ENCODE measurements around the gene EIF4A3. TPM values are rescaled to one million over a fixed set of nuclear protein-coding genes. Genes with fewer than 3 reads are reported as not detected.

The EIF4A3 gene
- total and polyA plus RNA-seq, 9 donors = 71.2 to 114 (median 87.8) TPM

DNA sequence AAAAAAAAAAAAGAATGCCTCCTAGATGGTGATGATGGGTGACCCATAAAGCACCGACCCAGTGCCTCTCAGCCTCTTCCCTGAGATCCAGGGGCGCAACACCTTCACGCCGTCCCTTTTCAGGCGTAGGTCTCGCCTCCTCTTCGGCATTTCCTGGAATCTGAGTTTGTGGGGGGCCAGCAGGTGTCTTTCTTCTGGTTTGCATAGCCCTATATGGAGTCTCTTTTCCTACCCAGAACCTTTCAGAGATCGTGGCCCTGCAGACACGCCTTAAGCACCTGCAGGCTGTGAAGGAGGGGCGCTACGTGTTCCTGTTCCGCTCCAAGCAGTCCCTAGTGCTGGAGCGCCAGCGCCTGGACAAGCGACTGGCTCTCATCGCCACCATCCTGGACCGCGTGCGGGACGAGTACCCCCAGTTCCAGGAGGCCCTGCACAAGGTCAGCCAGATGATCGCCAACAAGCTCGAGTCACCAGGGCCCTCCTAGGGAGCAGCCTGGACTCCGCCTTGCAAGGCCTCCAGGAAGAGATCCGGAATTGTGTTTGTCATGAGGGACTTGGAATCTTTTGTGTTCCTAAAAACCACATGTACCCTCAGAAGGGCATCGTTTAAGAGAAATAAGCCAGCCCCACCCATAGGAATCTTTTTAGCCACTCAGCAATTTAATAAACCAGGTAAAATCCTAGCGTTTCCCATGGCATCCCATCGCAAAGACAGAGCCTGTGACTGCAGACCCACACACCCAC, 47.5 kb downstream of the EIF4A3 start:
- WGBS, 3 donors = 89 to 92% (median 90%) methylated on average over 27 of the region's 27 CpGs
- Histone ChIP-seq H3K9me3 (no peaks in the 10 kb centered on the region), H3K27me3 (no peaks in the 10 kb centered on the region), H3K27ac (no peak overlapping the region), H3K4me1 (ENCODE audit: insufficient read depth) (peaks cover 2% of the 10 kb centered on the region), H3K36me3 (no peaks in the 10 kb centered on the region), H3K4me3 (no peak overlapping the region)
- TF ChIP-seq EP300 (IDR thresholded peaks at IDR 0.05) = no peak
- no peak for TF ChIP-seq POLR2A (IDR thresholded peaks at IDR 0.05)
- TF ChIP-seq CTCF (IDR thresholded peaks at IDR 0.05) = no peak
- DNase-seq = peak in 2 of 5 donors; percentile 15 to 33
- intact Hi-C loops (cut with DNase I) = loop anchor here in 1 of 4 donors (5.0 kb wide), 1 partner anchor 48 kb away; the partner anchor contains the start of gene EIF4A3

GRCh38 chr17:80097844-80098691, 48.9 kb downstream of the EIF4A3 start:
- WGBS, 3 donors = 92% methylated on average over 23 of the region's 23 CpGs

GRCh38 chr17:80097127-80097621, 49.8 kb downstream of the EIF4A3 start:
- TF ChIP-seq POLR2A (IDR thresholded peaks at IDR 0.05) (no peak), CTCF (IDR thresholded peaks at IDR 0.05) (no peak), EP300 (IDR thresholded peaks at IDR 0.05) (no peak)
- Histone ChIP-seq H3K27ac (no peak overlapping the region), H3K4me1 (ENCODE audit: insufficient read depth) (no peaks in the 10 kb centered on the region), H3K27me3 (no peaks in the 10 kb centered on the region), H3K9me3 (no peaks in the 10 kb centered on the region), H3K4me3 (no peak overlapping the region), H3K36me3 (no peaks in the 10 kb centered on the region)
- WGBS, 3 donors = 86 to 90% (median 88%) methylated on average over 17 of the region's 17 CpGs
- peak in 1 of 5 donors; percentile 14 for DNase-seq
- intact Hi-C loops (cut with DNase I) = no loop called here

More at GRCh38 chr17:80097844-80098691, 48.9 kb downstream of the EIF4A3 start:
- H3K4me3 ChIP-seq = no peak overlapping the region
- H3K27ac ChIP-seq = no peak overlapping the region
- H3K4me1 ChIP-seq (ENCODE audit: insufficient read depth) = no peaks in the 10 kb centered on the region
- no peaks in the 10 kb centered on the region for H3K27me3 ChIP-seq
- TF ChIP-seq EP300 (IDR thresholded peaks at IDR 0.05) = no peak
- no peak for TF ChIP-seq CTCF (IDR thresholded peaks at IDR 0.05)
- TF ChIP-seq POLR2A (IDR thresholded peaks at IDR 0.05) = no peak
- H3K36me3 ChIP-seq = no peaks in the 10 kb centered on the region
- peak in 2 of 5 donors; percentile 16 to 24 for DNase-seq
- no peaks in the 10 kb centered on the region for H3K9me3 ChIP-seq
- intact Hi-C loops (cut with DNase I) = no loop called here

GRCh38 chr17:80096561-80097021, 50.3 kb downstream of the EIF4A3 start:
- TF ChIP-seq CTCF (IDR thresholded peaks at IDR 0.05) = no peak
- no peak for TF ChIP-seq POLR2A (IDR thresholded peaks at IDR 0.05)
- no peak for TF ChIP-seq EP300 (IDR thresholded peaks at IDR 0.05)
- DNase-seq = no peak
- 71 to 86% (median 81%) methylated on average over 12 of the region's 12 CpGs for WGBS, 3 donors
- no peak overlapping the region for H3K4me3 ChIP-seq
- H3K4me1 ChIP-seq (ENCODE audit: insufficient read depth) = no peaks in the 10 kb centered on the region
- H3K36me3 ChIP-seq = no peaks in the 10 kb centered on the region
- no peaks in the 10 kb centered on the region for H3K27me3 ChIP-seq
- H3K9me3 ChIP-seq = no peaks in the 10 kb centered on the region
- intact Hi-C loops (cut with DNase I) = no loop called here
- no peak overlapping the region for H3K27ac ChIP-seq

Measured in ovary (tissue), 9 donors.